Measurements from ENCODE around the gene RNF41. TPM values are rescaled to one million over a fixed set of nuclear protein-coding genes. Genes with fewer than 3 reads are reported as not detected.

RNF41 gene
- total RNA-seq, 2 donors from 2014 or later = 45.1 to 88.4 TPM

DNA sequence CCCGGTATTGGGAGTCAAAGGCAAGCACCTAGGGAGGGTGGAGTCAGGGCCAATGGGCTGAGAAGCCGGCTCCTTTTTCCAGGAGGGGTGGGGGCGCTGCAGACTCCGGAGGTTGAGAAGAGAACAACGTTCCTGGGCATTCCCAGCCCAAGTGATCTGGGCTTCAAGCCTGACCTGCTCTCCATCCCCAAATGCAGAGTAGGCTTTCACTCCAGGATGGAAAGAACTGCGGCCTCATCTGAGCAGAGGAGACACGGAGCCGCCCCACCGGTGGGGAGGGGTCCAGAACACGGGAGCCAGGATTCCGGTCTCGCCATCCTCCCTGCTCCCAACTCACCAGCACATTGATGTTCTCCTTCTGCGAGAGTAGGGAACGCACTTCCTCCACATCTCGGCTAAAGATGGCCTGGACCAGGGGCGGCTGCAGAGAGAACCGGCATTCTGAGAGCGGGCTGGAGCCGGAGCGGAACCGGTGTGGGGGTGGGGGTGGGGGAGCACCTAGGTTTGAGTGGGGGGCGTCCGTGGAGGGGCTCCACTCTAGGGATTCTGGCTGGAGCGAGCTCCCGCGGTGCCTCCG, 35.9 kb upstream of the RNF41 start:
- no peak for DNase-seq (ENCODE audit: low spot score)
- peak overlapping the region; percentile 95 to 98 for H3K4me3 ChIP-seq
- peaks cover 0 to 22% of the 10 kb centered on the region in 2 donors for H3K4me1 ChIP-seq
- H3K36me3 ChIP-seq = peaks cover 42% of the 10 kb centered on the region
- TF ChIP-seq, protein P1, sequence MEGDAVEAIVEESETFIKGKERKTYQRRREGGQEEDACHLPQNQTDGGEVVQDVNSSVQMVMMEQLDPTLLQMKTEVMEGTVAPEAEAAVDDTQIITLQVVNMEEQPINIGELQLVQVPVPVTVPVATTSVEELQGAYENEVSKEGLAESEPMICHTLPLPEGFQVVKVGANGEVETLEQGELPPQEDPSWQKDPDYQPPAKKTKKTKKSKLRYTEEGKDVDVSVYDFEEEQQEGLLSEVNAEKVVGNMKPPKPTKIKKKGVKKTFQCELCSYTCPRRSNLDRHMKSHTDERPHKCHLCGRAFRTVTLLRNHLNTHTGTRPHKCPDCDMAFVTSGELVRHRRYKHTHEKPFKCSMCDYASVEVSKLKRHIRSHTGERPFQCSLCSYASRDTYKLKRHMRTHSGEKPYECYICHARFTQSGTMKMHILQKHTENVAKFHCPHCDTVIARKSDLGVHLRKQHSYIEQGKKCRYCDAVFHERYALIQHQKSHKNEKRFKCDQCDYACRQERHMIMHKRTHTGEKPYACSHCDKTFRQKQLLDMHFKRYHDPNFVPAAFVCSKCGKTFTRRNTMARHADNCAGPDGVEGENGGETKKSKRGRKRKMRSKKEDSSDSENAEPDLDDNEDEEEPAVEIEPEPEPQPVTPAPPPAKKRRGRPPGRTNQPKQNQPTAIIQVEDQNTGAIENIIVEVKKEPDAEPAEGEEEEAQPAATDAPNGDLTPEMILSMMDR (IDR thresholded peaks at IDR 0.05) = no peak
- peak overlapping the region; percentile 85 to 93 for H3K27ac ChIP-seq
- no peaks in the 10 kb centered on the region for H3K9me3 ChIP-seq
- no peaks in the 10 kb centered on the region for H3K27me3 ChIP-seq

DNA sequence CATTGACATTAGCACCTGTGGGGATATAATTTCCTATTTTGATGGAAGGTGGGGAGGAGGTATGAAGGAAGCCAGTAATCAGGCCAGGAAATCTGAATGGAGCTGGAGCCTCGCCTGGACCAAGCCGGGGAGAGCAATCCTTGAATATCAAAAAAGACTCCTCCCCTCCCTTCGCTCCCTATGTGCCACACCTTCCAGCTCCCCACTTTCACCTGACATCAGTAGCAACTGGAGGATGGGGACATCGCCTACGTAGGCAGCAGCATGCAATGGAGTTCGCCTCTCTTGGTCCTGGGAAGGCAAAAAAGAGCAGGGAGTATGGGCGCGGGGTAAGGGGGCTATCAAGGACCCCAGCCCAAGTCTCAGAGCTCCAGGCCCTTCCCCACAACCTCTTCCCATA, 35.3 kb upstream of the RNF41 start:
- DNase-seq (ENCODE audit: low spot score) = no peak
- Histone ChIP-seq H3K36me3 (peaks cover 47% of the 10 kb centered on the region), H3K27ac (peak overlapping the region in 1 of 2 donors; percentile 93), H3K4me1 (peaks cover 0 to 22% of the 10 kb centered on the region in 2 donors), H3K27me3 (no peaks in the 10 kb centered on the region), H3K4me3 (peak overlapping the region; percentile 95 to 98), H3K9me3 (no peaks in the 10 kb centered on the region)
- TF ChIP-seq, protein P1 (IDR thresholded peaks at IDR 0.05) = no peak

DNA sequence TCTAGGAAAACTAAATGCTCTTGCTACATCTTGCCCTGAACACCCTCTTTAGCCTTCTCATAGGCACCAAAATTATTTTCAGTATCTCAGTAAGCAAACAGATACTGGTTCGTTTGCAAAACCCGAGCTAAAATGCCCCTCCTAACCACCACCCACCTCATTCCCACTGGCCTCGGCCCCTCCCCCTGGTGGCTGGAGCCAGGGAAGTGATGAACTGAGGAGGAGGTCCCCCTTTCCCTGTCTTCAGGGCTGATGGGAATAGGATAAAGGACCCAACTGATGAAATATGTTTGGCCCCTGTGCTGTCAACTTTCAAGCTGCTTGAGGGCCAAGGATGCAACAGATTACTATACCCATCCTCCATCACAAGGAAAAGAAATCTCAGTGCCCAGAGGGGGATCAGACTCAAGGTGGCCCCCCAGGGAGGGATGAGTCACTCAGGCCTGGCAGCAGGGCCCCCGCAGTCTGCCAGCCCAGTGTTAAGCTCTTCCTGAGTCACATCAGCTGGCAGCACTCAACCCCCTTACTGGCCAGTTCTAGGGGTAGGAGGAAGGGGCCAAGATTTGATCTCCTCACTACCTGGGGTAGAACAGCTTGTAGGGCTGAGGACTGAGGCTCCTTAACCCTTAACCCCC, 34.7 kb upstream of the RNF41 start:
- H3K36me3 ChIP-seq = peaks cover 54% of the 10 kb centered on the region
- no peaks in the 10 kb centered on the region for H3K9me3 ChIP-seq
- DNase-seq (ENCODE audit: low spot score) = no peak
- H3K4me1 ChIP-seq = peaks cover 0 to 22% of the 10 kb centered on the region in 2 donors
- H3K27me3 ChIP-seq = no peaks in the 10 kb centered on the region
- peak overlapping the region in 1 of 2 donors; percentile 95 for H3K4me3 ChIP-seq
- TF ChIP-seq, protein P1 (IDR thresholded peaks at IDR 0.05) = no peak
- H3K27ac ChIP-seq = no peak overlapping the region

DNA sequence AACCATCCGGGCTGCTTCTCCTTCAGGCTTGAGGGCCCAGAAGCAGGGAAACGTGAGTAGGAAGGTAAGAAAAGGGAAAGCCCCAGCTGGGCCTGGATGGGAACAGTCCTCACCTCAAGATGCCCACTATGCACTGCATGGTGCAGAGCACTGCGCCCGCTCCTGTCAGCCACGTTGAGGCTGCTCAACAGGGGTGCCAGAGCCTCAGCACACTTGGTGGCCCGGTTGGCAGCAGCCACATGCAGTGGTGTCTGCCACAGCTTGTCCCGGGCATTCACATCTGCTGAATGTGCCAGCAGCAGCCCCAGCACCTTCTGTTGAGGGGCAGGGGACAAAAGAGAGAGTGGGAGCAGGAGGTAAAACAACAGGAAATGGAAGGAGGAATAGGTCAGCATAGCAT, 33.9 kb upstream of the RNF41 start:
- TF ChIP-seq, protein P1 (IDR thresholded peaks at IDR 0.05) = no peak
- DNase-seq (ENCODE audit: low spot score) = no peak
- H3K4me3 ChIP-seq = no peak overlapping the region
- no peaks in the 10 kb centered on the region for H3K9me3 ChIP-seq
- H3K36me3 ChIP-seq = peaks cover 61% of the 10 kb centered on the region
- no peaks in the 10 kb centered on the region for H3K27me3 ChIP-seq
- peaks cover 0 to 22% of the 10 kb centered on the region in 2 donors for H3K4me1 ChIP-seq
- H3K27ac ChIP-seq = no peak overlapping the region

DNA sequence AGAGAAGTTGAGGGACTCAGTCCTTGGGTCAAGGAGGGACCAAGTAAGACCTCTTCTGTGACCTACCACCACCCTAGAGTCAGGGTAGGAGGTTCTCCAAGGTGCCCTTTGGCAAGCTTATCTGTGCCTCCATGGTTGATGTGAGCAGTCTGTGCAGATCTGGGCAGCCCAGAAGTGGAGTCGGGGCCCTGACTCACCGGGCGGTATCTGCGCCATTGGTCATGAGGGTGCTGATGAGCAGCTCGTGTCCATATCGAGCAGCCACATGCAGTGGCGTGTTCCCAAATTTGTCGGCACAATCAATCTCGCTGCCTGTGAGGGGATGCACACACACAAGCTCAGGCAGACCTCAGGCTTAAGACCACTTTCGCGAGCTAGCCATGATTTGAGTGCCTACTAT, 31.4 kb upstream of the RNF41 start:
- Histone ChIP-seq H3K27me3 (no peaks in the 10 kb centered on the region), H3K9me3 (no peaks in the 10 kb centered on the region), H3K36me3 (peaks cover 87% of the 10 kb centered on the region), H3K4me1 (peaks cover 0 to 17% of the 10 kb centered on the region in 2 donors), H3K4me3 (no peak overlapping the region), H3K27ac (no peak overlapping the region)
- TF ChIP-seq, protein P1 (IDR thresholded peaks at IDR 0.05) = no peak
- no peak for DNase-seq (ENCODE audit: low spot score)
